MM.1S (cell line): ENCODE measurements around the gene GABRB3.

ENCODE experiments used
- CTCF ChIP-seq: fragments of 300-600 bp; sonication (generic); IDR thresholded peaks from 2 replicates; pipeline ENCODE4 v1.5.1; 2016; ENCODE audit warnings: antibody characterized with exemption, low read length, mixed read lengths
- EZH2 ChIP-seq: fragments of 300-600 bp; sonication (generic); optimal IDR thresholded peaks from 2 replicates; pipeline ENCODE3; 2017; ENCODE audit warnings: low read depth, mild to moderate bottlenecking, antibody characterized with exemption, low read length, mixed read lengths

GRCh38 chr15:26624128-26624527 lies 148.7 kb downstream of the GABRB3 start:
- TF ChIP-seq EZH2 (no peak), CTCF (no peak)
